Measurements from ENCODE around the gene NBPF4.

GRCh38 chr1:108190686-108191416, 53.0 kb downstream of the NBPF4 start:
- TF ChIP-seq, protein P1, sequence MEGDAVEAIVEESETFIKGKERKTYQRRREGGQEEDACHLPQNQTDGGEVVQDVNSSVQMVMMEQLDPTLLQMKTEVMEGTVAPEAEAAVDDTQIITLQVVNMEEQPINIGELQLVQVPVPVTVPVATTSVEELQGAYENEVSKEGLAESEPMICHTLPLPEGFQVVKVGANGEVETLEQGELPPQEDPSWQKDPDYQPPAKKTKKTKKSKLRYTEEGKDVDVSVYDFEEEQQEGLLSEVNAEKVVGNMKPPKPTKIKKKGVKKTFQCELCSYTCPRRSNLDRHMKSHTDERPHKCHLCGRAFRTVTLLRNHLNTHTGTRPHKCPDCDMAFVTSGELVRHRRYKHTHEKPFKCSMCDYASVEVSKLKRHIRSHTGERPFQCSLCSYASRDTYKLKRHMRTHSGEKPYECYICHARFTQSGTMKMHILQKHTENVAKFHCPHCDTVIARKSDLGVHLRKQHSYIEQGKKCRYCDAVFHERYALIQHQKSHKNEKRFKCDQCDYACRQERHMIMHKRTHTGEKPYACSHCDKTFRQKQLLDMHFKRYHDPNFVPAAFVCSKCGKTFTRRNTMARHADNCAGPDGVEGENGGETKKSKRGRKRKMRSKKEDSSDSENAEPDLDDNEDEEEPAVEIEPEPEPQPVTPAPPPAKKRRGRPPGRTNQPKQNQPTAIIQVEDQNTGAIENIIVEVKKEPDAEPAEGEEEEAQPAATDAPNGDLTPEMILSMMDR (IDR thresholded peaks at IDR 0.05), result no peak
- no peak for TF ChIP-seq POLR2A (IDR thresholded peaks at IDR 0.05)
